Endothelial cell of umbilical vein (primary cell): ENCODE measurements around the gene ADARB1. TPM values are rescaled to one million over a fixed set of nuclear protein-coding genes. Genes with fewer than 3 reads are reported as not detected.

Experiments
- BruUV-seq: library from RNA; stranded (reverse); fragments of 400-500 nt; replicated peaks from 2 replicates; lab custom pipeline; 2021; lab: Mats Ljungman, UMichigan
- CTCF ChIA-PET: fragments of 300-600, 350-600 bp; sonication (Branson Sonifier 250); formaldehyde crosslinking; loops from one replicate; lab custom pipeline; 2021; ENCODE audit warnings: antibody characterized with exemption, inconsistent platforms; lab: Charles Lee
- POLR2A ChIA-PET: fragments of 300-600, 350-600 bp; sonication (Branson Sonifier 250); formaldehyde crosslinking; loops from one replicate; lab custom pipeline; 2021; ENCODE audit warnings: antibody characterized with exemption, inconsistent platforms; lab: Charles Lee
- DNase-seq: peaks from one replicate; pipeline ENCODE4 v3.0.0-alpha.2; 2011; ENCODE audit warnings: low read depth, low spot score
- FAIRE-seq: peaks from 2 replicates; lab custom pipeline; 2011; peaks lifted over from hg19 to GRCh38; lab: Jason Lieb, UNC
- H2AFZ ChIP-seq: 2 replicates; pipeline ENCODE4 v1.6.0; 2012; ENCODE audit warnings: low read depth, low read length, control low read depth, inconsistent platforms
- H3K27ac ChIP-seq: 2 replicates; pipeline ENCODE4 v1.5.1; 2011; ENCODE audit warnings: low read depth, mild to moderate bottlenecking, control low read depth, low read length, moderate library complexity; ENCODE audit not compliant: insufficient read depth
- H3K27me3 ChIP-seq, 2 experiments: 2 replicates each; pipeline versions ENCODE4 v1.6.0 to v1.6.1; 2011; ENCODE audit warnings: low read length in 2 of 2, mixed read lengths in 1 of 2; ENCODE audit not compliant: control insufficient read depth in 2 of 2, insufficient read depth in 2 of 2
- H3K36me3 ChIP-seq, 2 experiments: 2 replicates in 1 of 2; 3 replicates in 1 of 2; pipeline ENCODE4 v1.5.1; 2011; ENCODE audit warnings: low read length in 2 of 2, mild to moderate bottlenecking in 1 of 2, moderate library complexity in 1 of 2; ENCODE audit not compliant: control insufficient read depth in 2 of 2, insufficient read depth in 2 of 2; ENCODE audit errors: extremely low read depth in 1 of 2
- H3K4me1 ChIP-seq: 3 replicates; pipeline ENCODE4 v1.5.1; 2011; ENCODE audit warnings: mild to moderate bottlenecking, low read length; ENCODE audit not compliant: control insufficient read depth, insufficient read depth; ENCODE audit errors: extremely low read depth
- H3K4me2 ChIP-seq: 2 replicates; pipeline ENCODE4 v1.6.1; 2011; ENCODE audit warnings: low read length, control low read depth, mixed read lengths; ENCODE audit not compliant: insufficient read depth
- H3K4me3 ChIP-seq, 3 experiments: fragments of 200-600 bp in 1 of 3; sonication (generic), shearing (Covaris generic) in 1 of 3; replicated peaks in 1 of 3; 2 replicates each; pipeline ENCODE4 v1.5.1; 2011 to 2016; ENCODE audit warnings: control low read depth in 3 of 3, low read length in 3 of 3, mild to moderate bottlenecking in 2 of 3, inconsistent platforms in 1 of 3, low read depth in 1 of 3, moderate library complexity in 1 of 3; ENCODE audit not compliant: insufficient read depth in 1 of 3
- H3K79me2 ChIP-seq: 2 replicates; pipeline ENCODE4 v1.6.0; 2012; ENCODE audit warnings: low read length, inconsistent platforms; ENCODE audit not compliant: control insufficient read depth, insufficient read depth
- H3K9ac ChIP-seq: replicated peaks from 2 replicates; pipeline ENCODE3; 2011; ENCODE audit warnings: low read length, control low read depth; ENCODE audit not compliant: insufficient read depth; ENCODE audit errors: extremely low read depth
- H3K9me1 ChIP-seq: replicated peaks from 3 replicates; pipeline ENCODE4 v1.6.0; 2011; ENCODE audit warnings: mild to moderate bottlenecking, low read length; ENCODE audit not compliant: control insufficient read depth, insufficient read depth; ENCODE audit errors: extremely low read depth
- H3K9me3 ChIP-seq: replicated peaks from 2 replicates; pipeline ENCODE4 v1.5.1; 2012; ENCODE audit warnings: low read length, inconsistent platforms; ENCODE audit not compliant: control insufficient read depth, insufficient read depth
- H4K20me1 ChIP-seq: replicated peaks from 2 replicates; pipeline ENCODE3; 2011; ENCODE audit warnings: mild to moderate bottlenecking, low read length; ENCODE audit not compliant: control insufficient read depth, insufficient read depth; ENCODE audit errors: extremely low read depth
- EZH2 ChIP-seq: IDR thresholded peaks from 2 replicates; pipeline ENCODE4 v1.6.1; 2012; ENCODE audit warnings: borderline replicate concordance, low read depth, mild to moderate bottlenecking, moderate library complexity, low read length, inconsistent platforms; ENCODE audit not compliant: severe bottlenecking
- FOS ChIP-seq: IDR thresholded peaks from 2 replicates; pipeline ENCODE4 v1.6.1; 2011; ENCODE audit warnings: mild to moderate bottlenecking, low read length, moderate library complexity, borderline replicate concordance; ENCODE audit not compliant: insufficient read depth
- GATA2 ChIP-seq: IDR thresholded peaks from 2 replicates; pipeline ENCODE4 v1.7.0; 2011; ENCODE audit warnings: low read depth, mild to moderate bottlenecking, moderate library complexity, mixed read lengths, low read length; ENCODE audit not compliant: insufficient read length, insufficient read depth
- JUN ChIP-seq: IDR thresholded peaks from 2 replicates; pipeline ENCODE4 v1.6.1; 2011; ENCODE audit warnings: borderline replicate concordance, low read depth; ENCODE audit not compliant: insufficient read length, insufficient read depth
- MYC ChIP-seq: IDR thresholded peaks from one replicate; pipeline ENCODE4 v1.6.1; 2011; ENCODE audit warnings: mild to moderate bottlenecking, low read depth, low read length
- POLR2A ChIP-seq: IDR thresholded peaks from 2 replicates; pipeline ENCODE4 v1.6.1; 2012; ENCODE audit warnings: low read depth, mild to moderate bottlenecking, control low read depth, low read length
- POLR2AphosphoS5 ChIP-seq: IDR thresholded peaks from 2 replicates; pipeline ENCODE4 v1.6.1; 2012; ENCODE audit warnings: low read depth, mild to moderate bottlenecking, control low read depth, low read length, moderate library complexity; ENCODE audit not compliant: insufficient read depth
- dilution Hi-C: fragments of 300-500 bp; cut with MboI; formaldehyde crosslinking; loops from one replicate; pipeline ENCODE4 v1.15.0; 2019; ENCODE audit warnings: low sequenced_read_pairs; ENCODE audit not compliant: extremely low pct_ligation_motif_present
- intact Hi-C: fragments of 100-400 bp; cut with micrococcal nuclease; formaldehyde crosslinking; loops from one replicate; pipeline ENCODE4 v1.10.0; 2022
- polyA plus RNA-seq, 4 experiments: library from polyadenylated mRNA; depleted of rRNA in 3 of 4; stranded (reverse) in 3 of 4; unstranded in 1 of 4; fragments of >200 nt; gene quantifications; 2 replicates each; pipeline versions ENCODE4 v1.2.1 to v1.2.3, GENCODE V29; 2011 to 2012; ENCODE audit warnings: missing spikeins in 1 of 4
- total RNA-seq: library from RNA; stranded (reverse); gene quantifications from 2 replicates; pipeline ENCODE4 v1.2.3, GENCODE V29; 2021
- TF ChIP-seq, protein P1 (sequence below), 2 donors: IDR thresholded peaks; 1 replicate in 1 of 2; 2 replicates in 1 of 2; pipeline ENCODE4 v1.5.1; 2011; ENCODE audit warnings: low read length in 2 of 2, mild to moderate bottlenecking in 2 of 2, moderate library complexity in 2 of 2, control low read depth in 1 of 2, inconsistent platforms in 1 of 2, low read depth in 1 of 2; ENCODE audit not compliant: insufficient read depth in 1 of 2; ENCODE audit errors: extremely low read depth in 1 of 2
- TF ChIP-seq, protein P2 (sequence below): IDR thresholded peaks from 2 replicates; pipeline ENCODE4 v1.6.1; 2011; ENCODE audit not compliant: insufficient read depth, insufficient read length

ADARB1 gene
- total and polyA plus RNA-seq, 2 donors (not counting 3 experiments of a cell fraction or from before 2014, with no cell fraction given): 32.5 to 54.3 TPM

DNA sequence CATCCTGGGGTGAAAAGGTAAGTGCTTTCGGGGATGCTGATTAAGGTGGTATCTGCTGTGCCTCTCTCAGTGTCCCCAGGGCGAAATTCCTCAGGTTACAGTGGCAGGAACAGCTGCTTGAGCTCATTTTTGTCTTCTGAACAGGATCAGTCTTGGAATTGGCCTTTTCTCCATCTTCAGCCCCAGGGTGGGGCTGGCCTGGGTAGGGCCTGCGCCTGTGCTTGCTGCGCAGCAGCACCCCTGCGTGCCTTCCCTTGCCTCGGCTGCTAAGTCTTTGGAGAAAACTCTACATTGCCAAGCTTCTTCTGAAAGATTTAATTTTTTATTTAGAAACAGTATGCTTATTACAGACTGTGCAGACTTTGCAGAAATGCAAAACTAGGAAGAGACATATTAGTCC lies 41.7 kb downstream of the ADARB1 start:
- DNase-seq (no peak), FAIRE-seq (no peak)
- H3K4me2 ChIP-seq: no peak overlapping the region
- H3K27ac ChIP-seq: no peak overlapping the region
- peaks cover 0 to 3% of the 10 kb centered on the region in 2 experiments for H3K36me3 ChIP-seq
- no peaks in the 10 kb centered on the region for H3K27me3 ChIP-seq
- no peak overlapping the region for H2AFZ ChIP-seq
- no peak for TF ChIP-seq FOS
- no peak for TF ChIP-seq JUN
- no peak for TF ChIP-seq GATA2
- TF ChIP-seq POLR2A: no peak
- TF ChIP-seq, protein P1, sequence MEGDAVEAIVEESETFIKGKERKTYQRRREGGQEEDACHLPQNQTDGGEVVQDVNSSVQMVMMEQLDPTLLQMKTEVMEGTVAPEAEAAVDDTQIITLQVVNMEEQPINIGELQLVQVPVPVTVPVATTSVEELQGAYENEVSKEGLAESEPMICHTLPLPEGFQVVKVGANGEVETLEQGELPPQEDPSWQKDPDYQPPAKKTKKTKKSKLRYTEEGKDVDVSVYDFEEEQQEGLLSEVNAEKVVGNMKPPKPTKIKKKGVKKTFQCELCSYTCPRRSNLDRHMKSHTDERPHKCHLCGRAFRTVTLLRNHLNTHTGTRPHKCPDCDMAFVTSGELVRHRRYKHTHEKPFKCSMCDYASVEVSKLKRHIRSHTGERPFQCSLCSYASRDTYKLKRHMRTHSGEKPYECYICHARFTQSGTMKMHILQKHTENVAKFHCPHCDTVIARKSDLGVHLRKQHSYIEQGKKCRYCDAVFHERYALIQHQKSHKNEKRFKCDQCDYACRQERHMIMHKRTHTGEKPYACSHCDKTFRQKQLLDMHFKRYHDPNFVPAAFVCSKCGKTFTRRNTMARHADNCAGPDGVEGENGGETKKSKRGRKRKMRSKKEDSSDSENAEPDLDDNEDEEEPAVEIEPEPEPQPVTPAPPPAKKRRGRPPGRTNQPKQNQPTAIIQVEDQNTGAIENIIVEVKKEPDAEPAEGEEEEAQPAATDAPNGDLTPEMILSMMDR (IDR thresholded peaks at IDR 0.05; ENCODE audit: extremely low read depth in 1 of 2, insufficient read depth in 1 of 2, low read depth in 1 of 2, low read length in 2 of 2): no peak
- TF ChIP-seq POLR2AphosphoS5: no peak
- TF ChIP-seq, protein P2, sequence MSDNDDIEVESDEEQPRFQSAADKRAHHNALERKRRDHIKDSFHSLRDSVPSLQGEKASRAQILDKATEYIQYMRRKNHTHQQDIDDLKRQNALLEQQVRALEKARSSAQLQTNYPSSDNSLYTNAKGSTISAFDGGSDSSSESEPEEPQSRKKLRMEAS: no peak
- no peak for TF ChIP-seq EZH2
- TF ChIP-seq MYC: no peak
- intact Hi-C loops: no loop called here
- H4K20me1 ChIP-seq: no peaks in the 10 kb centered on the region
- H3K9me3 ChIP-seq: no peaks in the 10 kb centered on the region
- no peak overlapping the region for H3K4me3 ChIP-seq
- peaks cover 10% of the 10 kb centered on the region for H3K79me2 ChIP-seq
- no peaks in the 10 kb centered on the region for H3K9me1 ChIP-seq
- dilution Hi-C loops: no loop called here
- BruUV-seq: no TSS peak
- H3K9ac ChIP-seq: no peak overlapping the region
- CTCF ChIA-PET: interaction anchor here (1.2 to 8.9 kb wide), 3 partner anchors 13 to 17 kb away, joined by 5 to 64 read pairs (median 14); no protein-coding TSS in a partner anchor
- POLR2A ChIA-PET: no interaction called here
- H3K4me1 ChIP-seq: peaks cover 17% of the 10 kb centered on the region
